ENCODE data around the gene NCBP3. TPM values are rescaled to one million over a fixed set of nuclear protein-coding genes. Genes with fewer than 3 reads are reported as not detected.
A peak's percentile ranks its signal among the peaks of the same experiment; 100 is the strongest.

The NCBP3 gene
- total and polyA plus RNA-seq, 9 of the 15 experiments (the other 6 are each of a cell fraction or from before 2014, with no cell fraction given), result 3.1 to 25.5 (median 20.5) TPM

- TF ChIP-seq SIN3A (IDR thresholded peaks at IDR 0.05; ENCODE audit: borderline replicate concordance in 2 of 2, control insufficient read depth in 1 of 2, low read depth in 2 of 2, low read length in 2 of 2) (peak in 1 of 2 experiments; percentile 71; a peak in 1 of 4 replicates), ETV6 (IDR thresholded peaks at IDR 0.05; ENCODE audit: borderline replicate concordance in 1 of 2, low read depth in 2 of 2, low read length in 1 of 2) (no peak), ETV6 (CRISPR knock-in tag; IDR thresholded peaks at IDR 0.05; ENCODE audit: borderline replicate concordance) (no peak), ARHGAP35 (IDR thresholded peaks at IDR 0.05; ENCODE audit: partially characterized antibody) (peak; percentile 45), ZNF507 (tag; conservative IDR thresholded peaks at IDR 0.05) (no peak), RBFOX2 (IDR thresholded peaks at IDR 0.05; ENCODE audit: low read depth, low read length) (peak; percentile 90), ZNF511 (CRISPR knock-in tag; IDR thresholded peaks at IDR 0.05) (peak; percentile 91), MAX (CRISPR knock-in tag; IDR thresholded peaks at IDR 0.05) (peak; percentile 98), CREB1 (IDR thresholded peaks at IDR 0.05) (peak; percentile 67; the same call in 1 of the 2 replicates), CREB1 (CRISPR knock-in tag; IDR thresholded peaks at IDR 0.05) (peak; percentile 81; the same call in 1 of the 2 replicates), ZNF316 (IDR thresholded peaks at IDR 0.05) (peak; percentile 64), TEAD4 (IDR thresholded peaks at IDR 0.05; ENCODE audit: low read length) (no peak), TEAD4 (CRISPR knock-in tag; IDR thresholded peaks at IDR 0.05; ENCODE audit: borderline replicate concordance) (no peak), XRCC3 (IDR thresholded peaks at IDR 0.05) (no peak), L3MBTL2 (IDR thresholded peaks at IDR 0.05) (peak; percentile 94), E2F6 (IDR thresholded peaks at IDR 0.05; ENCODE audit: borderline replicate concordance in 1 of 2, extremely low read depth in 1 of 2, insufficient read depth in 1 of 2, insufficient read length in 1 of 2, low read depth in 1 of 2, low read length in 1 of 2, poor library complexity in 1 of 2, severe bottlenecking in 1 of 2) (peak; percentile 86 to 92), U2AF2 (optimal IDR thresholded peaks at IDR 0.05; ENCODE audit: low read depth, low read length) (no peak), GATA2 (CRISPR knock-in tag; IDR thresholded peaks at IDR 0.05) (no peak)
- TF ChIP-seq, protein P1, sequence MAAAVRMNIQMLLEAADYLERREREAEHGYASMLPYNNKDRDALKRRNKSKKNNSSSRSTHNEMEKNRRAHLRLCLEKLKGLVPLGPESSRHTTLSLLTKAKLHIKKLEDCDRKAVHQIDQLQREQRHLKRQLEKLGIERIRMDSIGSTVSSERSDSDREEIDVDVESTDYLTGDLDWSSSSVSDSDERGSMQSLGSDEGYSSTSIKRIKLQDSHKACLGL (CRISPR knock-in tag; IDR thresholded peaks at IDR 0.05; ENCODE audit: borderline replicate concordance, poor library complexity, severe bottlenecking), result no peak
- TF ChIP-seq, protein P2, sequence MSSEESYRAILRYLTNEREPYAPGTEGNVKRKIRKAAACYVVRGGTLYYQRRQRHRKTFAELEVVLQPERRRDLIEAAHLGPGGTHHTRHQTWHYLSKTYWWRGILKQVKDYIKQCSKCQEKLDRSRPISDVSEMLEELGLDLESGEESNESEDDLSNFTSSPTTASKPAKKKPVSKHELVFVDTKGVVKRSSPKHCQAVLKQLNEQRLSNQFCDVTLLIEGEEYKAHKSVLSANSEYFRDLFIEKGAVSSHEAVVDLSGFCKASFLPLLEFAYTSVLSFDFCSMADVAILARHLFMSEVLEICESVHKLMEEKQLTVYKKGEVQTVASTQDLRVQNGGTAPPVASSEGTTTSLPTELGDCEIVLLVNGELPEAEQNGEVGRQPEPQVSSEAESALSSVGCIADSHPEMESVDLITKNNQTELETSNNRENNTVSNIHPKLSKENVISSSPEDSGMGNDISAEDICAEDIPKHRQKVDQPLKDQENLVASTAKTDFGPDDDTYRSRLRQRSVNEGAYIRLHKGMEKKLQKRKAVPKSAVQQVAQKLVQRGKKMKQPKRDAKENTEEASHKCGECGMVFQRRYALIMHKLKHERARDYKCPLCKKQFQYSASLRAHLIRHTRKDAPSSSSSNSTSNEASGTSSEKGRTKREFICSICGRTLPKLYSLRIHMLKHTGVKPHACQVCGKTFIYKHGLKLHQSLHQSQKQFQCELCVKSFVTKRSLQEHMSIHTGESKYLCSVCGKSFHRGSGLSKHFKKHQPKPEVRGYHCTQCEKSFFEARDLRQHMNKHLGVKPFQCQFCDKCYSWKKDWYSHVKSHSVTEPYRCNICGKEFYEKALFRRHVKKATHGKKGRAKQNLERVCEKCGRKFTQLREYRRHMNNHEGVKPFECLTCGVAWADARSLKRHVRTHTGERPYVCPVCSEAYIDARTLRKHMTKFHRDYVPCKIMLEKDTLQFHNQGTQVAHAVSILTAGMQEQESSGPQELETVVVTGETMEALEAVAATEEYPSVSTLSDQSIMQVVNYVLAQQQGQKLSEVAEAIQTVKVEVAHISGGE (CRISPR knock-in tag; IDR thresholded peaks at IDR 0.05), result 0 out of 6 replicates have a peak, but pooled peaks of 1 of the 3 experiments have one; percentile 26
Observed at GRCh38 chr17:3888343-3889171, 42.5 kb upstream of the NCBP3 start (continued).
